GM21515 (cell line): ENCODE results near the gene PRR5L.
"Not testable (repeated sequence)": the region's sequence is repeated elsewhere in the genome, so short reads cannot be mapped to it uniquely, and the experiment has no call there.

Source experiments
- ATAC-seq: cut with Tn5 transposase; IDR thresholded peaks from one replicate; pipeline ENCODE4 v1.9.1; 2021; ENCODE audit not compliant: unreplicated experiment

PRR5L gene

GRCh38 chr11:36325403-36325802 is 29.3 kb downstream of the PRR5L start:
- ATAC-seq: not testable (repeated sequence)

- ATAC-seq: no peak
Measured at GRCh38 chr11:36326524-36327419, 30.7 kb downstream of the PRR5L start.

- no peak for ATAC-seq
Measured at GRCh38 chr11:36328966-36329673, 33.0 kb downstream of the PRR5L start.

- no peak for ATAC-seq
Measured at GRCh38 chr11:36330411-36330810, 34.3 kb downstream of the PRR5L start.

GRCh38 chr11:36333468-36333867 is 37.4 kb downstream of the PRR5L start:
- ATAC-seq: no peak

- no peak for ATAC-seq
Measured at GRCh38 chr11:36333897-36334296, 37.8 kb downstream of the PRR5L start.

- ATAC-seq: no peak
Measured at GRCh38 chr11:36339888-36340287, 43.8 kb downstream of the PRR5L start.

- no peak for ATAC-seq
Measured at GRCh38 chr11:36340897-36341296, 44.8 kb downstream of the PRR5L start.

- ATAC-seq: no peak
Measured at GRCh38 chr11:36341915-36342314, 45.8 kb downstream of the PRR5L start.

- no peak for ATAC-seq
Measured at GRCh38 chr11:36342327-36342726, 46.2 kb downstream of the PRR5L start.

- ATAC-seq: no peak
Measured at GRCh38 chr11:36343436-36343835, 47.3 kb downstream of the PRR5L start.

GRCh38 chr11:36345084-36345511 is 49.0 kb downstream of the PRR5L start:
- ATAC-seq: no peak

GRCh38 chr11:36345535-36346141 is 49.5 kb downstream of the PRR5L start:
- ATAC-seq: no peak

- ATAC-seq: no peak
Measured at GRCh38 chr11:36346562-36347383, 50.7 kb downstream of the PRR5L start.

GRCh38 chr11:36347384-36347906 is 51.4 kb downstream of the PRR5L start:
- ATAC-seq: no peak

- ATAC-seq: no peak
Measured at GRCh38 chr11:36349351-36350136, 53.5 kb downstream of the PRR5L start.

GRCh38 chr11:36350137-36350513 is 54.0 kb downstream of the PRR5L start:
- ATAC-seq: no peak

- no peak for ATAC-seq
Measured at GRCh38 chr11:36352922-36353321, 56.8 kb downstream of the PRR5L start.

- ATAC-seq: peak; percentile 88
Measured at GRCh38 chr11:36354221-36355003, 58.3 kb downstream of the PRR5L start.
